GM23248 (cell line): ENCODE measurements around the gene ATAT1. TPM values are rescaled to one million over a fixed set of nuclear protein-coding genes. Genes with fewer than 3 reads are reported as not detected.
"Not testable (repeated sequence)": the region's sequence is repeated elsewhere in the genome, so short reads cannot be mapped to it uniquely, and the experiment has no call there.

Experiments used
- DNase-seq: peaks from one replicate; pipeline ENCODE4 v3.0.0-alpha.2; 2015
- H2AFZ ChIP-seq: fragments of 200-600 bp; sonication (generic); 2 replicates; pipeline ENCODE4 v1.6.1; 2016; ENCODE audit warnings: antibody characterized with exemption
- H3F3A ChIP-seq: fragments of 200-600 bp; sonication (generic); 2 replicates; pipeline ENCODE4 v1.6.1; 2016; ENCODE audit warnings: mild to moderate bottlenecking, antibody characterized with exemption, mixed run types; ENCODE audit not compliant: insufficient read depth
- H3K27ac ChIP-seq: fragments of 200-600 bp; sonication (generic); 2 replicates; pipeline ENCODE4 v1.5.1; 2016; ENCODE audit warnings: mild to moderate bottlenecking
- H3K27me3 ChIP-seq: fragments of 200-600 bp; sonication (generic); replicated peaks from 2 replicates; pipeline ENCODE4 v1.6.1; 2016; ENCODE audit warnings: mild to moderate bottlenecking; ENCODE audit not compliant: insufficient read depth
- H3K36me3 ChIP-seq: fragments of 200-600 bp; sonication (generic); 2 replicates; pipeline ENCODE4 v1.6.1; 2016; ENCODE audit warnings: low read depth, mild to moderate bottlenecking
- H3K4me1 ChIP-seq: fragments of 200-600 bp; sonication (generic); 2 replicates; pipeline ENCODE4 v1.6.1; 2016; ENCODE audit warnings: mild to moderate bottlenecking; ENCODE audit not compliant: insufficient read depth
- H3K4me2 ChIP-seq: fragments of 200-600 bp; sonication (generic); one replicate; pipeline ENCODE4 v1.6.1; 2016; ENCODE audit warnings: mild to moderate bottlenecking; ENCODE audit not compliant: unreplicated experiment
- H3K4me3 ChIP-seq: fragments of 200-600 bp; sonication (generic); 2 replicates; pipeline ENCODE4 v1.5.1; 2016; ENCODE audit warnings: mild to moderate bottlenecking
- H3K79me2 ChIP-seq: fragments of 200-600 bp; sonication (generic); 2 replicates; pipeline ENCODE4 v1.6.1; 2016; ENCODE audit warnings: mild to moderate bottlenecking; ENCODE audit not compliant: insufficient read depth
- H3K9ac ChIP-seq: fragments of 200-600 bp; sonication (generic); 2 replicates; pipeline ENCODE4 v1.6.1; 2016; ENCODE audit warnings: mild to moderate bottlenecking
- H3K9me2 ChIP-seq: fragments of 200-600 bp; sonication (generic); 2 replicates; pipeline ENCODE4 v1.6.1; 2016; ENCODE audit warnings: mixed run types, mild to moderate bottlenecking, moderate library complexity; ENCODE audit not compliant: insufficient read depth
- H3K9me3 ChIP-seq: fragments of 200-600 bp; sonication (generic); one replicate; pipeline ENCODE4 v1.6.1; 2017; ENCODE audit warnings: low read depth
- H4K20me1 ChIP-seq: fragments of 200-600 bp; sonication (generic); 2 replicates; pipeline ENCODE4 v1.6.0; 2016; ENCODE audit not compliant: insufficient read depth
- EZH2 ChIP-seq: fragments of 200-600 bp; sonication (generic); IDR thresholded peaks from 2 replicates; pipeline ENCODE4 v1.6.1; 2018; ENCODE audit warnings: antibody characterized with exemption, mild to moderate bottlenecking; ENCODE audit not compliant: insufficient read depth, poor library complexity, severe bottlenecking
- EZH2phosphoT487 ChIP-seq: fragments of 200-600 bp; sonication (generic); IDR thresholded peaks from 2 replicates; pipeline ENCODE4 v1.6.1; 2018; ENCODE audit warnings: antibody characterized with exemption, moderate library complexity, mild to moderate bottlenecking, low read depth; ENCODE audit not compliant: insufficient read depth
- whole genome bisulfite sequencing, 2 experiments: methylation state at CpG; one replicate each; pipeline ENCODE4 v1.1.6; 2015 to 2017; ENCODE audit warnings: low lambda C conversion rate in 2 of 2, low coverage in 1 of 2; ENCODE audit errors: missing lambda C conversion rate in 2 of 2; 5-methylcytosine and 5-hydroxymethylcytosine counted together
- in situ Hi-C: fragments of 300-500 bp; cut with MboI; formaldehyde crosslinking; loops from 2 replicates; pipeline ENCODE4 v1.15.0; 2020
- polyA plus RNA-seq: library from polyadenylated mRNA; unstranded; fragments of >200 nt; fragmentation: Nextera tagmentation; extraction: Ambion mirVana; gene quantifications from 2 replicates; pipeline ENCODE4 v1.2.1, GENCODE V29; 2016
- total RNA-seq: library from RNA; depleted of rRNA; stranded (reverse); fragments of >200 nt; shearing (Covaris generic); gene quantifications from 2 replicates; pipeline ENCODE4 v1.2.3, GENCODE V29; 2014

The ATAT1 gene
- total and polyA plus RNA-seq, 2 experiments from 2014 or later, result 2.3 to 12.6 TPM

- in situ Hi-C loops, result no loop called here
- no peaks in the 10 kb centered on the region for H3K9me2 ChIP-seq
- H3K27me3 ChIP-seq, result no peaks in the 10 kb centered on the region
- H4K20me1 ChIP-seq, result no peaks in the 10 kb centered on the region
- no peak overlapping the region for H3K27ac ChIP-seq
- H3K4me2 ChIP-seq, result no peak overlapping the region
- TF ChIP-seq EZH2 (no peak), EZH2phosphoT487 (no peak)
- H3K4me1 ChIP-seq, result no peaks in the 10 kb centered on the region
- peaks cover 21% of the 10 kb centered on the region for H3K36me3 ChIP-seq
- no peak overlapping the region for H3K4me3 ChIP-seq
- H3K79me2 ChIP-seq, result no peaks in the 10 kb centered on the region
- 0 out of 2 replicates have a peak overlapping the region, but pooled peaks have one; percentile 3 for H3K9ac ChIP-seq
- no peaks in the 10 kb centered on the region for H3K9me3 ChIP-seq
- H2AFZ ChIP-seq, result no peak overlapping the region
- H3F3A ChIP-seq, result no peaks in the 10 kb centered on the region
- DNase-seq, result no peak
Observed at GRCh38 chr6:30657454-30657853, 30.8 kb downstream of the ATAT1 start.

- WGBS, 2 experiments, result 89 to 92% methylated on average over 5 of the region's 5 CpGs
- H3K9me3 ChIP-seq, H3K4me3 ChIP-seq, H3K27ac ChIP-seq, H3K79me2 ChIP-seq, H3K4me2 ChIP-seq, H2AFZ ChIP-seq, H3K9ac ChIP-seq, H4K20me1 ChIP-seq, H3K4me1 ChIP-seq, in situ Hi-C loops, DNase-seq, H3F3A ChIP-seq, H3K27me3 ChIP-seq, H3K9me2 ChIP-seq: not testable (repeated sequence)
- H3K36me3 ChIP-seq, result peaks cover 25% of the 10 kb centered on the region
Observed at GRCh38 chr6:30657922-30658321, 31.2 kb downstream of the ATAT1 start.

GRCh38 chr6:30664994-30665767 is 38.5 kb downstream of the ATAT1 start:
- TF ChIP-seq EZH2 (no peak), EZH2phosphoT487 (no peak)
- Histone ChIP-seq H3F3A (0 out of 2 replicates have a peak, but pooled peaks cover 4% of the 10 kb centered on the region), H3K9me2 (no peaks in the 10 kb centered on the region), H3K4me1 (peaks cover 8% of the 10 kb centered on the region), H3K9me3 (no peaks in the 10 kb centered on the region), H3K4me2 (no peak overlapping the region), H3K36me3 (peaks cover 72% of the 10 kb centered on the region), H3K27ac (no peak overlapping the region), H4K20me1 (no peaks in the 10 kb centered on the region), H3K4me3 (no peak overlapping the region), H3K79me2 (peaks cover 5% of the 10 kb centered on the region), H3K27me3 (no peaks in the 10 kb centered on the region), H3K9ac (no peak overlapping the region), H2AFZ (no peak overlapping the region)
- 93 to 94% methylated on average over 34 of the region's 34 CpGs for WGBS, 2 experiments
- in situ Hi-C loops, result no loop called here
- no peak for DNase-seq

GRCh38 chr6:30666300-30666699 is 39.6 kb downstream of the ATAT1 start:
- H3K9ac ChIP-seq, result 0 out of 2 replicates have a peak overlapping the region, but pooled peaks have one; percentile 13
- H3K4me2 ChIP-seq, H2AFZ ChIP-seq, H3K9me2 ChIP-seq, H3K27me3 ChIP-seq, in situ Hi-C loops, H3K9me3 ChIP-seq, H4K20me1 ChIP-seq, H3K4me3 ChIP-seq, H3F3A ChIP-seq, H3K27ac ChIP-seq: not testable (repeated sequence)
- peaks cover 13% of the 10 kb centered on the region for H3K4me1 ChIP-seq
- peak; percentile 41 for DNase-seq
- 61 to 66% methylated on average over 2 of the region's 2 CpGs for WGBS, 2 experiments
- peaks cover 16% of the 10 kb centered on the region for H3K79me2 ChIP-seq
- peaks cover 77% of the 10 kb centered on the region for H3K36me3 ChIP-seq
